Suprapubic skin (tissue), 4 donors: ENCODE data around the gene ABCA13. TPM values are rescaled to one million over a fixed set of nuclear protein-coding genes. Genes with fewer than 3 reads are reported as not detected.

Source experiments
- DNase-seq, 2 donors: peaks; one replicate each; pipeline ENCODE4 v3.0.0-alpha.2; 2019; ENCODE audit warnings: low spot score in 2 of 2
- H3K27ac ChIP-seq: fragments of 200-600 bp; sonication (generic); one replicate; pipeline ENCODE4 v1.5.1; 2019
- H3K27me3 ChIP-seq: fragments of 200-600 bp; sonication (generic); one replicate; pipeline ENCODE4 v1.5.1; 2019
- H3K36me3 ChIP-seq: fragments of 200-600 bp; sonication (generic); one replicate; pipeline ENCODE4 v1.5.1; 2019
- H3K4me1 ChIP-seq: fragments of 200-600 bp; sonication (generic); one replicate; pipeline ENCODE4 v1.5.1; 2019
- H3K4me3 ChIP-seq: fragments of 200-600 bp; sonication (generic); one replicate; pipeline ENCODE4 v1.5.1; 2019; ENCODE audit warnings: mild to moderate bottlenecking
- H3K9me3 ChIP-seq: fragments of 200-600 bp; sonication (generic); one replicate; pipeline ENCODE4 v1.5.1; 2019
- EP300 ChIP-seq: sonication (generic); formaldehyde crosslinking; IDR thresholded peaks from one replicate; pipeline ENCODE4 v1.6.1; 2017; ENCODE audit warnings: antibody characterized with exemption
- POLR2A ChIP-seq, 2 donors: fragments of 450-650 bp; IDR thresholded peaks; one replicate each; pipeline ENCODE4 v1.6.1; 2017; ENCODE audit warnings: antibody characterized with exemption in 2 of 2, mild to moderate bottlenecking in 2 of 2, moderate library complexity in 2 of 2
- POLR2AphosphoS5 ChIP-seq, 3 donors: sonication (generic); formaldehyde crosslinking; IDR thresholded peaks; one replicate each; pipeline ENCODE4 v1.6.1; 2017; ENCODE audit warnings: antibody characterized with exemption in 3 of 3
- WGBS: methylation state at CpG from one replicate; pipeline ENCODE4 v1.1.5; 2018; 5-methylcytosine and 5-hydroxymethylcytosine counted together
- total RNA-seq, 4 donors: library from RNA; depleted of rRNA; stranded (reverse); fragments of >200 nt; gene quantifications; one replicate each; pipeline ENCODE4 v1.1.0, GENCODE V29; 2016
- TF ChIP-seq, protein P1 (sequence below), 2 donors: fragments of 200-600 bp in 1 of 2; fragments of 450-650 bp in 1 of 2; sonication (generic) in 1 of 2; IDR thresholded peaks; one replicate each; pipeline ENCODE4 v1.5.1; 2016 to 2019; ENCODE audit warnings: antibody characterized with exemption in 2 of 2, mild to moderate bottlenecking in 1 of 2, moderate library complexity in 1 of 2

ABCA13 gene
- total RNA-seq, 4 donors from 2014 or later, result 0.64 to 4.7 (median 2.6) TPM

- Histone ChIP-seq H3K27ac (no peak overlapping the region), H3K36me3 (no peaks in the 10 kb centered on the region), H3K9me3 (no peaks in the 10 kb centered on the region), H3K4me3 (no peak overlapping the region), H3K27me3 (no peaks in the 10 kb centered on the region), H3K4me1 (no peaks in the 10 kb centered on the region)
- no peak for DNase-seq
- WGBS, result 17% methylated on average over 1 of the region's 1 CpG
- no peak for TF ChIP-seq EP300
- TF ChIP-seq POLR2A (IDR thresholded peaks at IDR 0.05), result no peak
- TF ChIP-seq, protein P1, sequence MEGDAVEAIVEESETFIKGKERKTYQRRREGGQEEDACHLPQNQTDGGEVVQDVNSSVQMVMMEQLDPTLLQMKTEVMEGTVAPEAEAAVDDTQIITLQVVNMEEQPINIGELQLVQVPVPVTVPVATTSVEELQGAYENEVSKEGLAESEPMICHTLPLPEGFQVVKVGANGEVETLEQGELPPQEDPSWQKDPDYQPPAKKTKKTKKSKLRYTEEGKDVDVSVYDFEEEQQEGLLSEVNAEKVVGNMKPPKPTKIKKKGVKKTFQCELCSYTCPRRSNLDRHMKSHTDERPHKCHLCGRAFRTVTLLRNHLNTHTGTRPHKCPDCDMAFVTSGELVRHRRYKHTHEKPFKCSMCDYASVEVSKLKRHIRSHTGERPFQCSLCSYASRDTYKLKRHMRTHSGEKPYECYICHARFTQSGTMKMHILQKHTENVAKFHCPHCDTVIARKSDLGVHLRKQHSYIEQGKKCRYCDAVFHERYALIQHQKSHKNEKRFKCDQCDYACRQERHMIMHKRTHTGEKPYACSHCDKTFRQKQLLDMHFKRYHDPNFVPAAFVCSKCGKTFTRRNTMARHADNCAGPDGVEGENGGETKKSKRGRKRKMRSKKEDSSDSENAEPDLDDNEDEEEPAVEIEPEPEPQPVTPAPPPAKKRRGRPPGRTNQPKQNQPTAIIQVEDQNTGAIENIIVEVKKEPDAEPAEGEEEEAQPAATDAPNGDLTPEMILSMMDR (IDR thresholded peaks at IDR 0.05), result no peak
- no peak for TF ChIP-seq POLR2AphosphoS5 (IDR thresholded peaks at IDR 0.05)
These were observed 266.9 kb downstream of the ABCA13 start for GRCh38 chr7:48438206-48438605.

- no peak for DNase-seq
- Histone ChIP-seq H3K9me3 (no peaks in the 10 kb centered on the region), H3K27ac (no peak overlapping the region), H3K27me3 (no peaks in the 10 kb centered on the region), H3K4me1 (no peaks in the 10 kb centered on the region), H3K36me3 (no peaks in the 10 kb centered on the region), H3K4me3 (no peak overlapping the region)
- 80% methylated on average over 8 of the region's 8 CpGs for WGBS
- TF ChIP-seq POLR2AphosphoS5 (IDR thresholded peaks at IDR 0.05), result no peak
These were observed 270.7 kb downstream of the ABCA13 start for GRCh38 chr7:48441848-48442492.

DNA sequence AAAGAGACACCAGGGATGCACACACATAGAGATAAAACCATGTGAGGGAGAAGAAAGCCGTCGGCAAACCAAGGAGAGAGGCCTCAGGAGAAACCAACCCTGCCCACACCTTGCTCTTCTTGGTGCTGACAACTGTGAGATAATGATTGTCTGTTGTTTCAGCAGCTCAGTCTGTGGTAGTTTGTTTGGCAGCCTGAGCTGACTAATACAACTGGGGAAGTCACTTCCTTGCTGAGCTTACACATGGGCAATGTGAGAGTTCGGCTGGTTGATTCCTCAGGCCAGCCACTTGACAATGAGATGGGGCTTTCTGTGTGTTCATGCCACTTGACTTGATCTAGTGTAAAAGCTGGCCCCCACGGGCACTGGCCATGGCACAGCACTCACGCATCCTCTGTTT lies 271.8 kb downstream of the ABCA13 start:
- no peak for DNase-seq
- WGBS, result 87% methylated on average over 5 of the region's 5 CpGs
- H3K36me3 ChIP-seq, result no peaks in the 10 kb centered on the region

DNA sequence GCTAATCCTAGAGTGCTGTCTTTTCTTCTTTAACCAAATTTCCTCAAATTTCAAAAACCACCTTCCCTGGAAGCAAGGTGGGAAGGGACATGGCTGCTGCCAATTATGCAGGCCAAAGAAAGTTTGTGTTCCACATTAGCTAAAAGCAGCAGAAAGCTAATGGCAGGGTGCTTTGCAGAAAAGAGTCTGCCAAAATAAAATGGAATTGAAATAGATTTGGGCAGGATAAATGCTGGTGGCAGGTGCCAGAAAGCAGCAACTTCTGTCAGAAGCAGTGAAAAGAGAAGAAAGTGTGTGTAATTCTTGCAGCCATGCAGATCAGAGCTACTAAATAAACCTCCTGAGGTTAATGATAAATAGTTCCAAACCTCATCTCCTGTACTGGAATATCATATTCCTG lies 275.5 kb downstream of the ABCA13 start:
- Histone ChIP-seq H3K27ac (no peak overlapping the region), H3K27me3 (no peaks in the 10 kb centered on the region), H3K36me3 (no peaks in the 10 kb centered on the region), H3K4me3 (no peak overlapping the region), H3K4me1 (no peaks in the 10 kb centered on the region), H3K9me3 (no peaks in the 10 kb centered on the region)
- TF ChIP-seq EP300 (no peak), POLR2A (IDR thresholded peaks at IDR 0.05) (no peak), POLR2AphosphoS5 (IDR thresholded peaks at IDR 0.05) (no peak)
- TF ChIP-seq, protein P1 (IDR thresholded peaks at IDR 0.05), result no peak
- DNase-seq, result no peak

More for the DNA sequence above, 271.8 kb downstream of the ABCA13 start:
- Histone ChIP-seq H3K27ac (no peak overlapping the region), H3K4me1 (no peaks in the 10 kb centered on the region), H3K9me3 (no peaks in the 10 kb centered on the region), H3K27me3 (no peaks in the 10 kb centered on the region), H3K4me3 (no peak overlapping the region)
- TF ChIP-seq EP300 (no peak), POLR2AphosphoS5 (IDR thresholded peaks at IDR 0.05) (no peak), POLR2A (IDR thresholded peaks at IDR 0.05) (no peak)
- TF ChIP-seq, protein P1 (IDR thresholded peaks at IDR 0.05), result no peak

DNA sequence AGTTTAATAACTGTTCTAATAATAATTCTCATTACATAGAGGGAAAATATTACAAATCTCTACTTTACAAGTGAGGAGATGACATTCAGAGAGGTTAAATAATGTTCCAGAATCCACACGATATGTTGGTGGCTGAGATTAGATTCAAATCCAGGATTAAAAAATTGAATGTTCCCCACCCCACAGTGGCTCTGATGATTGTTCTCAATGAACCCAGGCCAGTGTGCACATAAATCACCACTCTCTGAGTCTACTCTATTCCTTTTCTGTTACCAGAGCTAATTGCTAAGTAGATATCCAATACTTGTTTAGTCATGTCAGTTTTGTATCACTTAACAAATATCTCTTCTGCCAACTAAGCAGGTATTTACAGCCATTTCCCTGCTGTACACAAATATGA lies 281.0 kb downstream of the ABCA13 start:
- no peaks in the 10 kb centered on the region for H3K4me1 ChIP-seq
- no peaks in the 10 kb centered on the region for H3K27me3 ChIP-seq
- no peak overlapping the region for H3K27ac ChIP-seq
- WGBS, result 81% methylated on average over 1 of the region's 1 CpG
- no peak for DNase-seq
- no peaks in the 10 kb centered on the region for H3K36me3 ChIP-seq
- TF ChIP-seq, protein P1 (IDR thresholded peaks at IDR 0.05), result no peak
- TF ChIP-seq POLR2A (IDR thresholded peaks at IDR 0.05) (no peak), EP300 (no peak), POLR2AphosphoS5 (IDR thresholded peaks at IDR 0.05) (no peak)
- H3K9me3 ChIP-seq, result no peaks in the 10 kb centered on the region
- no peak overlapping the region for H3K4me3 ChIP-seq

DNA sequence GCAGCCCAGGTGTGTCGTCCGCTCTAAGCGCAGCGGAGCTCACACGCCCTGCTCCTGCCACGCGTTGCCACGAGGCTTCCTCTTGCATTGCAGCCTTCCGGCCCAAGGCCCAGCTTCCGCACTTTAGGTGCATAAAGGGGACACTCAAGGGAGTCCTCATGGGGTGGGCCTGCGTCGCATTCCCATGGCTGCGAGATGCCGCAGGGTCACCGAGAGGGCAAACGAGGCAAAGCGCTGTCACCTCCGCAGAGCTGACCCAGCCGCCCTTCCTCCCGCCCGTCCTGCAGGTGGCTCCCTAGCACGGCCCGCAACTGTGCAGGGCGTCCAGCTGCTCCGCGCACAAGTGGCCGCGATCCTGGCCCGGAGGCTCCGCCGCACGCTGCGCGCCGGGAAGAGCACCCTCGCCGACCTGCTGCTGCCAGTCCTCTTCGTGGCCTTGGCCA lies 283.5 kb downstream of the ABCA13 start:
- H3K36me3 ChIP-seq, result no peaks in the 10 kb centered on the region
- H3K4me3 ChIP-seq, result no peak overlapping the region
- WGBS, result 98% methylated on average over 20 of the region's 38 CpGs
- no peak for TF ChIP-seq EP300
- TF ChIP-seq POLR2A (IDR thresholded peaks at IDR 0.05), result no peak
- no peaks in the 10 kb centered on the region for H3K9me3 ChIP-seq
- no peak for DNase-seq
- H3K4me1 ChIP-seq, result no peaks in the 10 kb centered on the region
- no peak overlapping the region for H3K27ac ChIP-seq
- H3K27me3 ChIP-seq, result no peaks in the 10 kb centered on the region
